H1 (cell line): Measurements from ENCODE around the gene PSMD6.

Experiments used
- CREB1 ChIP-seq: IDR thresholded peaks from 2 replicates; pipeline ENCODE4 v1.6.1; 2012; ENCODE audit warnings: inconsistent platforms
- POLR2A ChIP-seq, 2 experiments: IDR thresholded peaks; 1 replicate in 1 of 2; 2 replicates in 1 of 2; pipeline ENCODE4 v1.6.1; 2011; ENCODE audit warnings: low read depth in 2 of 2, low read length in 2 of 2, mild to moderate bottlenecking in 2 of 2; ENCODE audit errors: control extremely low read depth in 1 of 2
- TF ChIP-seq, protein P1 (sequence below), 3 experiments: IDR thresholded peaks; 1 replicate in 2 of 3; 2 replicates in 1 of 3; pipeline versions ENCODE4 v1.5.1 to v1.6.1; 2011; ENCODE audit warnings: low read length in 3 of 3, mild to moderate bottlenecking in 3 of 3, inconsistent platforms in 2 of 3, low read depth in 1 of 3, moderate library complexity in 1 of 3; ENCODE audit not compliant: insufficient read depth in 1 of 3; ENCODE audit errors: control extremely low read depth in 1 of 3
- TF ChIP-seq, protein P2 (sequence below): IDR thresholded peaks from 2 replicates; pipeline ENCODE4 v1.6.1; 2012; ENCODE audit warnings: low read length, inconsistent platforms

DNA sequence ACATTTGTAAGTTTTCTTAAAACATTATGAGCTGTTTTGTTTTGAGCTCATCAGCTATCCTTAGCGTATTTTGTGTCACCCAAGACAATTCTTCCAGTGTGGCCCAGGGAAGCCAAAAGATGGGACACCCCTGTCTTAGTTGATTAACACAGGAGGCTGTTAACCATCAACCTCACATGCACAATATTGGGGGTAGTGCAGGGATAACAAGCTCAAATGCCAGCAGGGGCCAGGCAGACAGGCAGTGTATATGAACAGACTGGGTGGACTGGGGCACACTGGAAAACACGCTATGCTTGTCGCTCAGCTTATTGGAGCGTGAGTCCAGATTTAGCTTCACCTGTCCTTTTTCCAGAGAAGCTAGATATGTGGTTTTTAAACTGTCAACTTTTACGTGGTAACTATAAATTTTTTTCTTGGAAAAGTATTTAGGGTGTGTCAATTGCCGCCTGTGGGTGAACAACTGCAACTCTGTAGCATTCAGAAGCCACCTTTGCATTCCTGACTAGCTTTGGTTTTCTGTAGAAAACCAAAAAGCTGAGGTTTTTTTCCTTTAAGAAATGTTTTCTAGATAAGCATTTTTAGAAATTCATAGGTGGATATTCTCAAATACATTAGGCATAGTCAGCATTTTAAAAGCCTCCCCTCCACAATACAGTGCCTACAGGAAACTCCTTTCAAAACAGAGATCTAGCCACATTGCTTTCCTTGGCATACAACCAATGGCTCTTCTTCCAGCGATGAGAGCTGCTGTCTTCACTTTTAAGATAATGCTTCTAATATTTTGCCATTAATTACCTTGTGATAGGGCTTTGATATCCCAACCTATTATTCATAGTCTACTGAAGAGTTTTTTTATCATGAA lies 14.6 kb downstream of the PSMD6 start:
- TF ChIP-seq CREB1 (no peak), POLR2A (IDR thresholded peaks at IDR 0.05; ENCODE audit: control extremely low read depth in 1 of 2, low read depth in 2 of 2, low read length in 2 of 2) (no peak; a peak in 1 of 3 replicates)
- TF ChIP-seq, protein P1, sequence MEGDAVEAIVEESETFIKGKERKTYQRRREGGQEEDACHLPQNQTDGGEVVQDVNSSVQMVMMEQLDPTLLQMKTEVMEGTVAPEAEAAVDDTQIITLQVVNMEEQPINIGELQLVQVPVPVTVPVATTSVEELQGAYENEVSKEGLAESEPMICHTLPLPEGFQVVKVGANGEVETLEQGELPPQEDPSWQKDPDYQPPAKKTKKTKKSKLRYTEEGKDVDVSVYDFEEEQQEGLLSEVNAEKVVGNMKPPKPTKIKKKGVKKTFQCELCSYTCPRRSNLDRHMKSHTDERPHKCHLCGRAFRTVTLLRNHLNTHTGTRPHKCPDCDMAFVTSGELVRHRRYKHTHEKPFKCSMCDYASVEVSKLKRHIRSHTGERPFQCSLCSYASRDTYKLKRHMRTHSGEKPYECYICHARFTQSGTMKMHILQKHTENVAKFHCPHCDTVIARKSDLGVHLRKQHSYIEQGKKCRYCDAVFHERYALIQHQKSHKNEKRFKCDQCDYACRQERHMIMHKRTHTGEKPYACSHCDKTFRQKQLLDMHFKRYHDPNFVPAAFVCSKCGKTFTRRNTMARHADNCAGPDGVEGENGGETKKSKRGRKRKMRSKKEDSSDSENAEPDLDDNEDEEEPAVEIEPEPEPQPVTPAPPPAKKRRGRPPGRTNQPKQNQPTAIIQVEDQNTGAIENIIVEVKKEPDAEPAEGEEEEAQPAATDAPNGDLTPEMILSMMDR (IDR thresholded peaks at IDR 0.05; ENCODE audit: control extremely low read depth in 1 of 3, insufficient read depth in 1 of 3, low read depth in 1 of 3, low read length in 3 of 3) = no peak
- TF ChIP-seq, protein P2, sequence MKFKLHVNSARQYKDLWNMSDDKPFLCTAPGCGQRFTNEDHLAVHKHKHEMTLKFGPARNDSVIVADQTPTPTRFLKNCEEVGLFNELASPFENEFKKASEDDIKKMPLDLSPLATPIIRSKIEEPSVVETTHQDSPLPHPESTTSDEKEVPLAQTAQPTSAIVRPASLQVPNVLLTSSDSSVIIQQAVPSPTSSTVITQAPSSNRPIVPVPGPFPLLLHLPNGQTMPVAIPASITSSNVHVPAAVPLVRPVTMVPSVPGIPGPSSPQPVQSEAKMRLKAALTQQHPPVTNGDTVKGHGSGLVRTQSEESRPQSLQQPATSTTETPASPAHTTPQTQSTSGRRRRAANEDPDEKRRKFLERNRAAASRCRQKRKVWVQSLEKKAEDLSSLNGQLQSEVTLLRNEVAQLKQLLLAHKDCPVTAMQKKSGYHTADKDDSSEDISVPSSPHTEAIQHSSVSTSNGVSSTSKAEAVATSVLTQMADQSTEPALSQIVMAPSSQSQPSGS = no peak
